Uterus (tissue), 4 donors: ENCODE results near the gene RPS5. TPM values are rescaled to one million over a fixed set of nuclear protein-coding genes. Genes with fewer than 3 reads are reported as not detected.

Source experiments
- DNase-seq, 2 donors: peaks; one replicate each; pipeline ENCODE4 v3.0.0-alpha.2; 2019 to 2020
- H3K27ac ChIP-seq, 2 donors: fragments of 200-600 bp; sonication (generic); 1 replicate in 1 of 2; 2 replicates in 1 of 2; pipeline ENCODE4 v1.5.1; 2016 to 2018
- H3K27me3 ChIP-seq, 2 donors: fragments of 200-600 bp; sonication (generic); one replicate each; pipeline ENCODE4 v1.5.1; 2018 to 2019; ENCODE audit warnings: control low read depth in 1 of 2
- H3K36me3 ChIP-seq, 2 donors: fragments of 200-600 bp; sonication (generic); one replicate each; pipeline ENCODE4 v1.5.1; 2019; ENCODE audit warnings: control low read depth in 1 of 2
- H3K4me1 ChIP-seq, 2 donors: fragments of 200-600 bp; sonication (generic); one replicate each; pipeline ENCODE4 v1.5.1; 2018 to 2019; ENCODE audit warnings: control low read depth in 1 of 2
- H3K4me3 ChIP-seq, 2 donors: fragments of 200-600 bp; sonication (generic); 1 replicate in 1 of 2; 2 replicates in 1 of 2; pipeline ENCODE4 v1.5.1; 2018 to 2019; ENCODE audit warnings: mild to moderate bottlenecking in 1 of 2
- H3K9me3 ChIP-seq, 2 donors: fragments of 200-600 bp; sonication (generic); one replicate each; pipeline ENCODE4 v1.5.1; 2019; ENCODE audit warnings: control low read depth in 1 of 2
- POLR2A ChIP-seq, 2 donors: fragments of 450-650 bp; IDR thresholded peaks; one replicate each; pipeline ENCODE4 v1.6.1; 2016; ENCODE audit warnings: antibody characterized with exemption in 2 of 2, mild to moderate bottlenecking in 1 of 2, moderate library complexity in 1 of 2
- intact Hi-C: fragments of 100-400 bp; cut with DNase I; formaldehyde crosslinking; loops from one replicate; pipeline ENCODE4 v1.15.1; 2023; ENCODE audit warnings: low total_unique reads
- total RNA-seq, 4 donors: library from RNA; depleted of rRNA in 3 of 4; stranded (reverse); fragments of >200 nt in 3 of 4; gene quantifications; one replicate each; pipeline versions ENCODE4 v1.1.0 to v1.2.4, GENCODE V29; 2014 to 2023
- TF ChIP-seq, protein P1 (sequence below), 4 experiments: fragments of 200-600 bp in 2 of 4; fragments of 450-650 bp in 2 of 4; sonication (generic) in 2 of 4; IDR thresholded peaks; one replicate each; pipeline ENCODE4 v1.5.1; 2016 to 2019; ENCODE audit warnings: antibody characterized with exemption in 4 of 4, mild to moderate bottlenecking in 2 of 4, moderate library complexity in 1 of 4
- donor health status: DM: yes; HTN: yes; CAD: no.

The RPS5 gene
- total RNA-seq, 4 donors from 2014 or later = 1,103 to 4,958 (median 2,770) TPM

DNA sequence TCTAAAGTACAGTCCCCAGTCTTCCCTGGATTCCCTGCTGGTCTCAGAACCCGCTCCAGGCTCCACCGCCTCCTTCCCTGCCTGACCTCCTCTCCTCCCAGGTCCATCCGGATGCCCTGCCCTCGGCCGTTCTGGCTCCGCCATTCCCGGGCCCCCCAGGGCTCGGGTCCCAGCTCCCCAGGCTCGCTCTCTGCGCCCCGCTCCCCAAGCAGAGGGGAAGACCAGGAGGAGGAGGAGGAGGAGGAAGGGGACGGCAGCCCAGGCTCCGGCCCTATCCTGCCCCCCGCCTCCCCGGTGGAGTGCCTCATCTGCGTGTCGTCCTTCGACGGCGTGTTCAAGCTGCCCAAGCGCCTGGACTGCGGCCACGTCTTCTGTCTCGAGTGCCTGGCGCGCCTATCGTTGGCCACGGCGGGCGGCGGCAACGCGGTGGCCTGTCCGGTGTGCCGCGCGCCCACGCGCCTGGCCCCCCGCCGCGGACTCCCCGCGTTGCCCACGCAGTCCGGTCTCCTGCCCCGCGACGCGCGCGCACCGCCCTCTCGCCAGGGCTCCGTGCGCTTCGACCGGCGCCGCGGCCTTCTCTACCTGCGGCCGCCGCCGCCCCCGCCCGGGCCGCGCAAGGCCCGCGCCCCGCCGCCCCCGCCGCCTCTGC, 9.0 kb downstream of the RPS5 start:
- no peak for TF ChIP-seq POLR2A (IDR thresholded peaks at IDR 0.05)
- TF ChIP-seq, protein P1, sequence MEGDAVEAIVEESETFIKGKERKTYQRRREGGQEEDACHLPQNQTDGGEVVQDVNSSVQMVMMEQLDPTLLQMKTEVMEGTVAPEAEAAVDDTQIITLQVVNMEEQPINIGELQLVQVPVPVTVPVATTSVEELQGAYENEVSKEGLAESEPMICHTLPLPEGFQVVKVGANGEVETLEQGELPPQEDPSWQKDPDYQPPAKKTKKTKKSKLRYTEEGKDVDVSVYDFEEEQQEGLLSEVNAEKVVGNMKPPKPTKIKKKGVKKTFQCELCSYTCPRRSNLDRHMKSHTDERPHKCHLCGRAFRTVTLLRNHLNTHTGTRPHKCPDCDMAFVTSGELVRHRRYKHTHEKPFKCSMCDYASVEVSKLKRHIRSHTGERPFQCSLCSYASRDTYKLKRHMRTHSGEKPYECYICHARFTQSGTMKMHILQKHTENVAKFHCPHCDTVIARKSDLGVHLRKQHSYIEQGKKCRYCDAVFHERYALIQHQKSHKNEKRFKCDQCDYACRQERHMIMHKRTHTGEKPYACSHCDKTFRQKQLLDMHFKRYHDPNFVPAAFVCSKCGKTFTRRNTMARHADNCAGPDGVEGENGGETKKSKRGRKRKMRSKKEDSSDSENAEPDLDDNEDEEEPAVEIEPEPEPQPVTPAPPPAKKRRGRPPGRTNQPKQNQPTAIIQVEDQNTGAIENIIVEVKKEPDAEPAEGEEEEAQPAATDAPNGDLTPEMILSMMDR (IDR thresholded peaks at IDR 0.05) = no peak
- Histone ChIP-seq H3K36me3 (no peaks in the 10 kb centered on the region), H3K27ac (no peak overlapping the region), H3K4me3 (no peak overlapping the region), H3K27me3 (peaks cover 0 to 5% of the 10 kb centered on the region in 2 donors), H3K9me3 (no peaks in the 10 kb centered on the region), H3K4me1 (peaks cover 0 to 12% of the 10 kb centered on the region in 2 donors)
- intact Hi-C loops = no loop called here
- no peak for DNase-seq

DNA sequence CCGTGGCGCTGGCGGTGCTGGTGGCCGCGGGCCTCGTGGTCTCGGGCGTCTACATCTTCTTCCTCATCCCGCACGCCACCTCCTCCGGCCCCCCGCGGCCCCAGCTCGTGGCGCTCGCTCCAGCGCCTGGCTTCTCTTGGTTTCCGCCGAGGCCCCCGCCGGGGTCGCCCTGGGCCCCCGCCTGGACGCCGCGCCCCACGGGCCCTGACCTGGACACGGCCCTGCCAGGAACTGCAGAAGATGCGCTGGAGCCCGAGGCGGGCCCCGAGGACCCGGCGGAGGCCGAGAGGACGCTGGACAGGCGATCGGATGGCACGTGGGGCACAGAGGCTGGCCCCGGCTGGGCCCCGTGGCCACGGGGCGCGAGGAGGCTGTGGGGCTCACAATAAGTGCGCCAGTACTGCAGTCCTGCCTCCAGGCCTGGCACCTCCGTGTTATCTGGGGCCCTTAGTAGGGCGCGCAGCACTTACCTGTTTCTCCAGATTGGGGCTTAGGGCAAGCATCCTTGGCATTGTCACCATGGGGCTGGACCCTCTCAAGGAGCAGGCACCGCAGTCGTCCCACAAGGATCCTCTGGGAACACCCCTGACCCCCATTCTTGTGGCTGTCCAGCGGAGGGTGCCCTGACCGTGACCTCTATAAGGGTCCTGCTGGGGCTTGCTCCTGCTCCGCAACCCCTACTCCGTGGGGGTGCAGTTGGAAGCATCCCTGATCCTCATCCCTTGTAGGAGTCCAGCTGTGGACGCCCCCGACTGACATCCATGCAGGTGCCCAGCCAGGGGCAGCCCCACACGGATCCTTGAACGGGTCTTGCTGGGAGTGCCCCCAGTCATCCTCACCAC, 9.8 kb downstream of the RPS5 start:
- Histone ChIP-seq H3K9me3 (no peaks in the 10 kb centered on the region), H3K4me1 (peaks cover 0 to 12% of the 10 kb centered on the region in 2 donors), H3K27me3 (peaks cover 0 to 5% of the 10 kb centered on the region in 2 donors), H3K36me3 (no peaks in the 10 kb centered on the region), H3K4me3 (no peak overlapping the region), H3K27ac (no peak overlapping the region)
- TF ChIP-seq, protein P1 (IDR thresholded peaks at IDR 0.05) = no peak
- TF ChIP-seq POLR2A (IDR thresholded peaks at IDR 0.05) = no peak
- intact Hi-C loops = no loop called here
- DNase-seq = no peak

DNA sequence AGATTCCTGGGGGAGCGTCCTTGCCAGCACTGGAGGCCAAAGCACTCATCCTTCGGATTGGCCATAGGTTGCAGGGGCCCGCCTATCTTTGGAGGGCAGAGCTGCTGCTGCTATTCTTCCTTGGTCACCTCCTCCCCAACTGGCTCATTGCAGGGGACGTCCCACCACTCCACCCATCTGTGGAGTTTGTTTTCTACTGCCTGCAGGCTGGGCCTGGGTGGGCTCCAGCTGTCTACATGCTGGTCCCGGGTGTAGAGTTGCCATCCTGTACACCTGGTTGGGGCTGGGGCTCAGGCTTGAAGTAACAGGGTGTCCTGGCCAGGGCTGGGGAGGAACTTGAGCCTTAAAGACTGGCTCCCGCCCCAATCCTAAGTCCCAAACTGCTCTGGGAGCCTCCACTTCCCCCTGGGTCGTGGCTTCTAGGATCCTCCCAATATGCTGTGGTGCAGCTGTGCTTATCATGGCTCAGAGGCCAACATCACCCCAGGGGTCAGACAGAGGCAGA, 10.5 kb downstream of the RPS5 start:
- peaks cover 0 to 12% of the 10 kb centered on the region in 2 donors for H3K4me1 ChIP-seq
- H3K4me3 ChIP-seq = no peak overlapping the region
- H3K9me3 ChIP-seq = no peaks in the 10 kb centered on the region
- H3K36me3 ChIP-seq = no peaks in the 10 kb centered on the region
- TF ChIP-seq, protein P1 (IDR thresholded peaks at IDR 0.05) = no peak
- no peak for TF ChIP-seq POLR2A (IDR thresholded peaks at IDR 0.05)
- H3K27ac ChIP-seq = no peak overlapping the region
- intact Hi-C loops = no loop called here
- H3K27me3 ChIP-seq = peaks cover 0 to 5% of the 10 kb centered on the region in 2 donors
- no peak for DNase-seq

DNA sequence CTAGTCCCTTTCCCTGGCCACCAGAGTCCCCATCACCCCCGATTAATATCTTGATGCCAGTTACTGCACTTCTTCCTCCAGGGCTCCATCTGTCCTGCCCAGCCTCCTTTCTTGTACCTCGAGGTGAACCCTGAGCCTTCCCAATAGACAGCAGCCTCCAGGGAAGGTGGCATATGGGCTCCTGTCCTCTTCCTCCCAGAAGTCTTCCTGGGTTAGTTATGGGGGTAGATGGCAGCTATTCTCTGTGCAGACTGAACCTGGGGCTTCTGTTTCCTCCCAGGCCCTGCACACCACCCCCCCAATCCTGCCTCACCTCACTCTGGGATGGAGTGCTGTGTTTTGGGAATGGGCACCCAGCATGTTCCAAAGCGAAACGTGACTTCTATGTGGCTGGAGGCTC, 11.0 kb downstream of the RPS5 start:
- TF ChIP-seq POLR2A (IDR thresholded peaks at IDR 0.05) = no peak
- TF ChIP-seq, protein P1 (IDR thresholded peaks at IDR 0.05) = no peak
- intact Hi-C loops = no loop called here
- Histone ChIP-seq H3K4me1 (peaks cover 0 to 12% of the 10 kb centered on the region in 2 donors), H3K9me3 (no peaks in the 10 kb centered on the region), H3K36me3 (no peaks in the 10 kb centered on the region), H3K27ac (no peak overlapping the region), H3K4me3 (no peak overlapping the region), H3K27me3 (peaks cover 0 to 5% of the 10 kb centered on the region in 2 donors)
- no peak for DNase-seq

DNA sequence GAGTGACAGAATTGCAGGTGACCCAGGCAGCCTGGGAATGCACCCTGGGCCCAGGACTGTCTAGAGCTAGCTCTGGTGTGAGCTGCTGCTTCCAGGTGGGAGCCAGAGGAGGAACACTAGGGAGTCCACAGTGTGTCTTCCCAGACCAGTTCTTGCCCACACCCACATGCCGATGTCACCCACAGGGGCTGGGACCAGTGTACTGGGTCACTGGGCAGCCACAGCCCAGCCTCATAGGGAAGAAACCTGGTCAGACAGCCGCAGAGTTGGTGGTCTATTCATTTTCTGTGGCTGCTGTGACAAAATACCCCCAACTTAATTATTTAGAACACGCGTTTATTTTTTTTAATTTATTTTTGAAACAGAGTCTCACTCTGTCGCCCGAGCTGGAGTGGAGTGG, 11.5 kb downstream of the RPS5 start:
- no peaks in the 10 kb centered on the region for H3K9me3 ChIP-seq
- H3K27me3 ChIP-seq = peaks cover 0 to 5% of the 10 kb centered on the region in 2 donors
- peaks cover 0 to 12% of the 10 kb centered on the region in 2 donors for H3K4me1 ChIP-seq
- H3K36me3 ChIP-seq = no peaks in the 10 kb centered on the region
- no peak overlapping the region for H3K27ac ChIP-seq
- intact Hi-C loops = no loop called here
- no peak overlapping the region for H3K4me3 ChIP-seq
- DNase-seq = no peak
- no peak for TF ChIP-seq POLR2A (IDR thresholded peaks at IDR 0.05)
- TF ChIP-seq, protein P1 (IDR thresholded peaks at IDR 0.05) = no peak
